ENCODE data around the gene PDE8B.

Gene PDE8B, protein sequence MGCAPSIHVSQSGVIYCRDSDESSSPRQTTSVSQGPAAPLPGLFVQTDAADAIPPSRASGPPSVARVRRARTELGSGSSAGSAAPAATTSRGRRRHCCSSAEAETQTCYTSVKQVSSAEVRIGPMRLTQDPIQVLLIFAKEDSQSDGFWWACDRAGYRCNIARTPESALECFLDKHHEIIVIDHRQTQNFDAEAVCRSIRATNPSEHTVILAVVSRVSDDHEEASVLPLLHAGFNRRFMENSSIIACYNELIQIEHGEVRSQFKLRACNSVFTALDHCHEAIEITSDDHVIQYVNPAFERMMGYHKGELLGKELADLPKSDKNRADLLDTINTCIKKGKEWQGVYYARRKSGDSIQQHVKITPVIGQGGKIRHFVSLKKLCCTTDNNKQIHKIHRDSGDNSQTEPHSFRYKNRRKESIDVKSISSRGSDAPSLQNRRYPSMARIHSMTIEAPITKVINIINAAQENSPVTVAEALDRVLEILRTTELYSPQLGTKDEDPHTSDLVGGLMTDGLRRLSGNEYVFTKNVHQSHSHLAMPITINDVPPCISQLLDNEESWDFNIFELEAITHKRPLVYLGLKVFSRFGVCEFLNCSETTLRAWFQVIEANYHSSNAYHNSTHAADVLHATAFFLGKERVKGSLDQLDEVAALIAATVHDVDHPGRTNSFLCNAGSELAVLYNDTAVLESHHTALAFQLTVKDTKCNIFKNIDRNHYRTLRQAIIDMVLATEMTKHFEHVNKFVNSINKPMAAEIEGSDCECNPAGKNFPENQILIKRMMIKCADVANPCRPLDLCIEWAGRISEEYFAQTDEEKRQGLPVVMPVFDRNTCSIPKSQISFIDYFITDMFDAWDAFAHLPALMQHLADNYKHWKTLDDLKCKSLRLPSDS

DNA sequence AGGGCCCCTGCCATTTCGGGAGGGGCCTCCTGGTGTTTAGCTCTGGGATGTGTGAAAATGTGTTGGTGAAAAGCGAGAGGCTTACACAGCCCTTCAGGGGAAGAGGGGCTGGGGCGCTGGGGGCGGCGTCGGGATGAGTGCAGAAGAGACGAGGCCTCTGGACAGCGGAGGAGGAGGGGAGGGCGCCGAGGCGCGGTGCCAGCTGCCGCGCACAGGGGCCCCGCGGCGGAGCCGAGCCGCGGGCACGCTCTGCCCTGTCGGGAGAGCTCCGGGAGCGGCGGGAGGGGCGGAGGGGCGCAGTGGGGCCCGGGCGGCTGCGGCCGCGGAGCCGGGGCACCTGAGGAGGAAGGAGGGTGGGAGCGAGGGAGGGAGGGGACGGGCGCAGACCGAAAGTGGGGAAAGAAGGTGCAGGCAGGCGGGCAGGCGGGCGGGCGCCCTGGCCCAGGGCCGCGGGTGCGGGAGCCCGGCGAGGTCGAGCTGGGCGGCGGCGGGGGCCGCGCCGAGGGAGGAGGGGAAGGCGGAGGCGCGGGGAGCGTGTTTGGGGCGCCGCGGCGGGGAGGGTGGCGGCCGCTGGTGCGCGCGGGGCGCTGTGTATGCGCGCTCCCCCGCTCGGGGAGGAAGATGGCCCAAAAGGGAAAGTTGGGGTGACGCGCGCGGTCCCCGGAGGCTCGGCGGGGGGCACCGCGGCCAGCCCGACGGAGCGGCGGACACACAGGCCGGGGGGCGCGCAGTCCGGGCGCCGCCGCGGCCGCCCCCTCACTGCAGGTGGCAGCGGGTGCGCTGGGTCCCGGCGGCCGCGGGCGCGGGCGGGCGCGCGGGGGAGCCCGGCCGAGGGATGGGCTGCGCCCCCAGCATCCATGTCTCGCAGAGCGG is at the start of gene PDE8B:
Gene PDE8B, plus strand, starts transcription at position 590 of the 873 bp plus-strand sequence. Its CDS starts 246 bp downstream, at position 836.
- DNase-seq, result no peak

GRCh38 chr5:77163453-77163852 is 47.0 kb upstream of the PDE8B start:
- no peak for DNase-seq

- DNase-seq, result no peak
These were observed 43.4 kb upstream of the PDE8B start for GRCh38 chr5:77167063-77167462.

DNA sequence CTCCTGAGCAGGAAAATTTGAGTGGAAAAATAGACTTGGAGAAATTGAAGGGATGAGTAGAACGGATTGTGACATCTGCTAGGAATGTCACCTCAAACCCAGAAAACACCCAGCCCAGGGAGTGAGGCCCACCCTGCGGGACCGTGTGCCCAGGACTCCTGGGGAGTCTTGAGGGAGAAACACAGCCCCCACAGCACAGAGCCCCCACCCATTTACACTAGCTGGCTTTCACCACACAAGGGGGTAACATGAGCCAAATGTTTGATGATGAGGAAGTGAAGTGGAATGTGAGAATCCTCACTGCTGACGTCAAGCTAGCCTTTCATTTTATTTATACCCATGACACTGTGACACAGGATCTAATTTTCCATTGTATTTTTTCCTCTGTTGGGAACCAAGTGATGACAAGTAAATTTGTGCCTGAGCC is 42.8 kb upstream of the PDE8B start:
- DNase-seq, result peak; percentile 96

DNA sequence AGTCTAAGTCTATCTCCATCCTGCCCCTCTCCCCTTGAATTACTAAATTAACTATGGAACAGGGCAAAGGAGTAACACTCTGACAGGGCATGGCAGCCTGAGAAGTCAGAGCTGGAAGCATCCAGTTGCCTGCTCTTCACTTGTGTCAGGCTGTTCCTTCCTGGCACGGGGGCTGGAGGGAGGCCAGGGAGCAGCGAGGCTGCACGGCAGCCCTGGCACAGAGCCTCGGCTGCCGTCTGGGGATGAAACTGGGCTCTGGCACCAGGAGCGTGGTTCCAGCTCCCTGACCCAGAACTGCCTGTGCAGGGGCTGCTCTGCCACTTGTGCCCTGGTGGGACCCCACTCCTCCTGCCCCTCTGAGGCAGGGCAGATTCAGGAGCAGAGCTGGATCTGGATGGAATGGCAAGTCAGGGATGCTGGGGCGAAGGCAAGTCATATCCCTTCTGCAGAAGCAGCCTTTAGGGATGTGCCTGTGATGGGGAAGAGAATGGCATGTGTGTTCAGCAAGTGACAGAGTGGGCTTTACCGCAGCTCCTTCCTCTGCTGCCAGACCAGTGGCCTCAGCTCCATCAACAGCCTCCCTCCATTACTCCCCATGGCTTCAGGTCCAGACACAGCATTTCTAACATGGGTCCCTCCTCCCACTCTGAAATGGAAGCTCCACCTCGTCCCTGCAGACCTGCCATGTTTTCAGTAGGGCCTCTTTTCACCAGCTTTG is 42.2 kb upstream of the PDE8B start:
- peak; percentile 23 for DNase-seq

GRCh38 chr5:77168879-77169244 is 41.6 kb upstream of the PDE8B start:
- peak; percentile 29 for DNase-seq

- DNase-seq, result peak; percentile 44
These were observed 40.1 kb upstream of the PDE8B start for GRCh38 chr5:77170196-77170890.

DNA sequence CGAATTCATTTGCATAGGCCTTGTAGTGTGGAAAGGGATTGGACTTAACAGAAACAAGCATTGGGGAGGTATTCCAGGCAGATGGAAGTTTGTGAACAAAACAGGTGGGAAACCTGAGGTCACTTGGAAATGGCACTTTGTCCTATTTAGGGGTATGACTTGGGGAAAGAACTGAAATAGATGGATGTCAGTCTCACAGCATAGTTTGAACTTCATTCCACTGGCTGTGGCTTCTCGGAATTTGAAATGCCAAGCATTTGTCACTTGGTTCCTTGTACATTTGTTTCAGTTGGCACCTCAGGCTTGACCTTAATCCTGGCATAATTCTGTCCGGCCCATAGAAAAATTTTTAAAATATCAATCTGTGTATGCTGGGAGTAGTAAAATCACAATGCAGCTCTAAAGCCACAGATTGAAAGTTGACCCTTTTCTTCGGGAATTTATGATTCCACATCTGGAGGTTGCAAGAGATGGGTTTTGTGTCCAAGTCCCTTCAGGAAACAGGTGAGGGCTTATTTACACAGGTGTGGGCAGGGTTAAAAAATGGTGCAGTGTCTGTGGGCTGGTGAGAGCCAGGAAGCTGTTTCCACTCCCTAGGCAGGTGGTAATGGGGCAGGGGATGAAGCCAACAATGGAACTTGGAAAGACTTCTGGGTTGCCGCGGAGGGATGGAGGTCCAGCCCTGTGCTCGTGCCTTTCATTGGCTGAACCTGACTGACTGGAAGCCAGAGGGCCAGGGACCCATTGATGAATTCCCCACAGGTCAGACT is 39.2 kb upstream of the PDE8B start:
- no peak for DNase-seq

DNA sequence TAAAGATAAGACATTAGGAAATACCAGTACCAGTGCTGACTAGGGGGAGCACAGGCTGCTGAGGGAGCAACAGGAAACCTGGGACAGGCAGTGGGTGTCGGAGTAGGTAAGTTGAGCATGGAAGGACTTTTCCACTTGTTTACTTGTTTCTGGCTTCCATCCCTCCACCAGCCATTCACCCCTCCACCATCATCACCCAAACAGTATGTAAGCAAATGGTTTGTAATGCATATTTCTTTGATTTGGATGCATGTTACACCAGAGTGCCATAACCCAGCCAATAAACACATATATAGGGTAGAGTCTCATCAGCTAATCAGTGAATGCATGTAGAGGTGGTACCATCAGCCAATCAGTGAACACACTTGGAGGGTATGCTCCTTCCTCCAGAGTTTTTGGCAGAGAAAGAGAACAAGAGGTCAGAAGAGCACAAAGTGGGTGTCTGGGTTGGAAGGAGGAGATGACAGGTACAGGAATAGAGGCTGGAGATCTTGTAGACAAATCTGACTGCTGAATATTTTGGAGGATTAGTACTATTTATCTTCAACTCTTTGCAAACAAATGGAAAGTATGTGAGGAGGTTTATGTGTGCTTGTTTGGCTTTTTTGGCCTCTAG is 37.7 kb upstream of the PDE8B start:
- no peak for DNase-seq

- DNase-seq, result no peak
These were observed 36.0 kb upstream of the PDE8B start for GRCh38 chr5:77174526-77174925.

DNA sequence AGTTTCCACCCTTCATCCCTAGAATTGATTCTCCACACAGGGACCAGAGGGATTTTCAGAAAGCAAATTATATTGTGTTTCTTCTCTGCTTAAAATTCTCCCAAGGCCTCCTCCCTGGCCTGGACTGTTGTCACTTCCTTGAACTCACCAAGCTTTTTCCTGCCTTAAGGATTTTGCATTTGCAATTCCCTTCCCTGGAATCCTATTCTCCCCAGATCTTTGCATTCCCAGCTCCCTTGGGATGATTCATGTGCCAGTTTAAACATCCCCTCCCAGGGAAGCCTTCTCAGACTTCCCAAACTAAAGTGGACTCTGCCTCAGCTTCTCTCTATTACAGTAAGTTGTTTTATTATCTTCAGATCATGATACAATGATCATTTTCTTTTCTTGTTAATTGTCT is 35.2 kb upstream of the PDE8B start:
- peak; percentile 40 for DNase-seq

- no peak for DNase-seq
These were observed 34.1 kb upstream of the PDE8B start for GRCh38 chr5:77176429-77176828.

GRCh38 chr5:77177576-77177975 is 32.9 kb upstream of the PDE8B start:
- no peak for DNase-seq

DNA sequence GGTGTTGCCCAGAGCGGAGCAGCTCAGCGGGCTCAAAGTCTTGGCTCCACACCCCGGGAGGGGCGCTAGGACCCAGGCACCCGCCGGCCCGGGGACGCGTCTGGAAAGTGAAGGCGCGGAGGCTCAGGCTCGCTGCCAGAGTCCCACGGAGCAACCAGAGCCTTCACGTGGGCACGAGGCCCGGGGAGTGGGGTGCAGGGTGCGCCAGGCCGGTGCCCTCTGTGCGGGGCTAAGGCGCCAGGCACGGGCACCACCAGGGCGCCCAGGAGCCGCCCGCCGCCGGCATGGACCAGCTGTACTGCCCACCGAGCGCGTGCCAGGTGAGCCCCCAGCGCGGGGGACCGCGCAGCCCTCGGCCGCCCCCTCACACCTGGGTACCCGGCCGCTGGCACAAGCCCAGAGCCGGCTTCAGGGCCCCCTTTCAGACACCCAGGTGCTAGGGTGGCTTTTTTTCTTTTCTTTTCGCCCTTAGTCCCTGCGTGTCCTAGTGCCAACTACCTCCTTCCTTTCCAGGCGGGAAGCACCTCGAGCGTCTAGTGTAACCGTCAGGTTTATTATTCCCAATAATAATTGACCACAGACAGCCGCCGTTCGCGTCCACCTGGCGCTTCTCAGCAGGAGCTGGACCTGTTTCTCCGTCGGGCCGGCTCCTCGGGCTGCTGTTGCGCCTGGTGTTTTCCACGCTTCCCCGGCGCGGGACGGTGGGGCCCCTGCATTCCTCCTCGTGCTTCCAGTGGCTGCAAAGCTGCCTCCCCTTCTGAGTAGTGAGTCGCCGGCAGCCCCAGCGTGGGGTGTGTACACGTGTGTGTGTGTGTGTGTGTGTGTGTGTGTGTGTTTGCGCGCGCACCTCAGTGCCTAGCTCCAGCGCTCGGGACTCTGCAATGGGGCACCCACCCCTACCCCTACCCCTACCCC is 30.1 kb upstream of the PDE8B start:
- peak; percentile 22 for DNase-seq

DNA sequence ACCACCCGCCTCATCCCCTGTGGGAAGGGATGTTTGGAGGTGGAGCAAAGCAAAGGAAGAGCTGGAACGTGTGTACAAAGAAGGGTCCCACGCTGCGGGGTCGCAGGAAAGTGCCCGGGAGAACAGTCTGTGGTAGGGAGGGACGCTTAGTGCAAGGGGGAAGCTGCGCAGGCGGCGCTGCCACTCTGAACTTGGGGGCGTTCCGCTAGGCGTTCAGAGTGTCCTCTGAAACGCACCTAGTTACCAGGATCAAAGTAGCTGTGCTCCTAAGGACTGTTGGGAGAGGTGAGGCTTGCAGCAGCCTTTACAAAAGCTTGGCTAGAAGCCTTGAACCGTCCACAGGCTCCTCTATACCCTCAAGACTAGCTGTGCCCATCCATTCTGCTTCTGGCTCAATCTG is 29.3 kb upstream of the PDE8B start:
- DNase-seq, result no peak

GRCh38 chr5:77181596-77182304 is 28.7 kb upstream of the PDE8B start:
- no peak for DNase-seq

DNA sequence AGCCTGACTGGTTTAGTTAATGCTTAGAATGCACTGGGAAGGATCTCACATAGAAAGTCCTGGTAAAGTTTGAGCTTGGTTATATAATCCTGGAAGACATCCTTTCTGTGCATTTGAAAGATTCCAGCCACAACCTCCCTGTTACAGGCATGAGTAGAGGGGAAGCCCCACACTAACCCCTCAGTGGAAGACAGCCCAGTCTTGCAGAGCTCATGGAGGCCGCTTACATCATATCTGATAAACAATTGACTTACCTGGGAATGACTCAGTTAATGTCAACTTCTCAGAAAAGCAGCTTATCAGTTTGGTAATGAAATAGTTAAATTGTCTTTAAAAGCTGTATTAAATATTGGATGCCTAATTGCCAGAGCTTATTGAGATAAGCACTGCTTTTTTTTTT is 28.1 kb upstream of the PDE8B start:
- no peak for DNase-seq

DNA sequence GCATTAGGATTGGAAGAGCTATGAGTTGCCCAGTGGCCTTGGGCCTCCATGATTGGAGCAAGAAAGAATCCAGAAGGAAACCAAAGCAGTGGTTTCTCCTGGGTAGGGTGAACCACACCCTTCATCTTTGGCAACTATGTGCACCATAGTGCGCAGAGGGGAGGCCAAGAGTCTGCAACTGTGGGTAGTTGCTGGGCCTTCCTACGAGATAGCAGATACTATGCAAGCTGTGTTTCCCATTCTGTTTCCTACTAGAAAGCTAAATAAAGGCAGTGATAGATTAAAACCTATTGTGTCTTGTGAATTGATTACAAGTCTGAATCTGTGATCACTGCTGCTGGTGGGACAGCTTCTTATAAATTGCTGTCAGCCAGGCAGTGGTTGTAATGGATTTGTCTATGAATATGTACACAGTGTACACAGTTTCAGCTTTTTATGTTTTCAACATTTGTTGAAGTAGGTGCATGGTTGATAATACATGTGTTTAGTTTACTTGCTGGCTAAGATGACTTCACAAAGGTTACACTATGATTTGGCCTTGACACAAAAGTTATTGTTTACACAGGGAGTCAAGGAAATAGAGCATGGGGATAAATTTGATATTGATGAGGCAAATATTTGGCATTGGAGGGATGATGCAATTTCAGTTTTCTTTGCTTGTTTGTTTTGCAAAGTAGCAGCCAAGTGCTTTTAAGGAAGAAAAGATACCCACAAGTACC is 23.7 kb upstream of the PDE8B start:
- no peak for DNase-seq

Data from fibroblast of skin of right biceps (primary cell).